Smooth muscle cell of the brain vasculature (primary cell): ENCODE measurements around the gene BLOC1S5.

Experiments used
- DNase-seq: peaks from one replicate; pipeline ENCODE4 v3.0.0-alpha.2; 2012; ENCODE audit warnings: low read depth, low spot score

The BLOC1S5 gene

GRCh38 chr6:8063761-8064637 is at the start of gene BLOC1S5:
BLOC1S5 (minus strand) TSS chr6:8064389; CDS start chr6:8064376, 13 bp downstream.
- DNase-seq = peak; percentile 95

GRCh38 chr6:8113131-8113654 is 49.0 kb upstream of the BLOC1S5 start:
- no peak for DNase-seq

GRCh38 chr6:8110725-8111124 is 46.5 kb upstream of the BLOC1S5 start:
- no peak for DNase-seq

- DNase-seq = no peak
Measured at GRCh38 chr6:8110117-8110721, 46.0 kb upstream of the BLOC1S5 start.

- DNase-seq = no peak
Measured at GRCh38 chr6:8108759-8109539, 44.8 kb upstream of the BLOC1S5 start.

- DNase-seq = peak; percentile 80
Measured at GRCh38 chr6:8108031-8108660, 44.0 kb upstream of the BLOC1S5 start.

GRCh38 chr6:8105791-8106190 is 41.6 kb upstream of the BLOC1S5 start:
- no peak for DNase-seq

GRCh38 chr6:8103726-8104125 is 39.5 kb upstream of the BLOC1S5 start:
- DNase-seq = no peak

- peak; percentile 75 for DNase-seq
Measured at GRCh38 chr6:8102122-8102958, 38.2 kb upstream of the BLOC1S5 start, which contains the start of gene EEF1E1. EEF1E1 (minus strand) TSS chr6:8102548; CDS start chr6:8102521, 27 bp downstream.

GRCh38 chr6:8100159-8100854 is 36.1 kb upstream of the BLOC1S5 start:
- DNase-seq = no peak

GRCh38 chr6:8090650-8091049 is 26.5 kb upstream of the BLOC1S5 start:
- no peak for DNase-seq

GRCh38 chr6:8088886-8089285 is 24.7 kb upstream of the BLOC1S5 start:
- DNase-seq = no peak

- no peak for DNase-seq
Measured at GRCh38 chr6:8087870-8088754, 23.9 kb upstream of the BLOC1S5 start.

GRCh38 chr6:8086755-8087306 is 22.6 kb upstream of the BLOC1S5 start:
- no peak for DNase-seq

- DNase-seq = peak; percentile 66
Measured at GRCh38 chr6:8085053-8085511, 20.9 kb upstream of the BLOC1S5 start.

- DNase-seq = no peak
Measured at GRCh38 chr6:8084586-8084985, 20.4 kb upstream of the BLOC1S5 start.

GRCh38 chr6:8082954-8083858 is 19.0 kb upstream of the BLOC1S5 start:
- no peak for DNase-seq
